HCT116 (cell line): Measurements from ENCODE around the gene WDR31. TPM values are rescaled to one million over a fixed set of nuclear protein-coding genes. Genes with fewer than 3 reads are reported as not detected.
A peak's percentile ranks its signal among the peaks of the same experiment; 100 is the strongest.

Source experiments
- ATAC-seq: fragments of 200-7000 bp; cut with Tn5 transposase; 2 replicates; pipeline ENCODE4 v1.9.1; 2020; ENCODE audit warnings: mild to moderate bottlenecking, moderate library complexity
- Bru-seq: library from RNA; stranded (reverse); fragments of 400-500 nt; gene quantifications from one replicate; lab custom pipeline; 2021; lab: Mats Ljungman, UMichigan
- BruChase-seq, 2 experiments: library from RNA; stranded (reverse); fragments of 400-500 nt; gene quantifications; one replicate each; lab custom pipeline; 2021; lab: Mats Ljungman, UMichigan
- BruUV-seq: library from RNA; stranded (reverse); fragments of 400-500 nt; replicated peaks from 2 replicates; lab custom pipeline; 2021; lab: Mats Ljungman, UMichigan
- CTCF ChIA-PET: fragments of 300-600 bp; sonication (Branson Sonifier 250); formaldehyde crosslinking; loops from one replicate; lab custom pipeline; 2021; ENCODE audit warnings: antibody characterized with exemption; lab: Charles Lee
- POLR2A ChIA-PET: fragments of 300-600, 350-600 bp; sonication (Branson Sonifier 250); formaldehyde crosslinking; loops from one replicate; lab custom pipeline; 2021; ENCODE audit warnings: antibody characterized with exemption; lab: Charles Lee
- RAD21 ChIA-PET, 2 experiments: fragments of 300-600 bp; sonication (Branson Sonifier 250); formaldehyde crosslinking; loops; one replicate each; lab custom pipeline; 2023; ENCODE audit warnings: low total read pairs in 2 of 2; ENCODE audit not compliant: uncharacterized antibody in 2 of 2, unreplicated experiment in 2 of 2, low non-redundant PET in 1 of 2; lab: Charles Lee
- DNase-seq: peaks from one replicate; pipeline ENCODE4 v3.0.0-alpha.2; 2010; ENCODE audit warnings: low read depth, low spot score
- H2AFZ ChIP-seq: fragments of 200-600 bp; shearing (Covaris generic), sonication (generic); 2 replicates; pipeline ENCODE4 v1.6.1; 2017; ENCODE audit warnings: low read depth, mixed run types, mixed read lengths, antibody characterized with exemption, low read length; ENCODE audit not compliant: poor library complexity, severe bottlenecking
- H3K27ac ChIP-seq: 2 replicates; pipeline ENCODE4 v1.5.1; 2012; ENCODE audit warnings: low read depth, low read length
- H3K27me3 ChIP-seq: fragments of 200-600 bp; sonication (generic); 2 replicates; pipeline ENCODE4 v1.6.1; 2016; ENCODE audit warnings: mixed run types, low read length, mixed read lengths; ENCODE audit not compliant: insufficient read depth
- H3K36me3 ChIP-seq, 2 experiments: fragments of 200-500 bp in 1 of 2; fragments of 200-600 bp in 1 of 2; sonication (Bioruptor generic) in 1 of 2; sonication (generic) in 1 of 2; 2 replicates each; pipeline versions ENCODE4 v1.5.1 to v1.6.1; 2014 to 2016; ENCODE audit warnings: low read length in 2 of 2, inconsistent platforms in 1 of 2, mixed read lengths in 1 of 2, mixed run types in 1 of 2; ENCODE audit not compliant: insufficient read depth in 2 of 2, control insufficient read depth in 1 of 2
- H3K4me1 ChIP-seq, 2 experiments: fragments of 200-600 bp in 1 of 2; sonication (generic) in 1 of 2; 2 replicates each; pipeline versions ENCODE4 v1.5.1 to v1.6.1; 2012 to 2017; ENCODE audit warnings: low read length in 2 of 2, inconsistent platforms in 1 of 2, mild to moderate bottlenecking in 1 of 2, mixed read lengths in 1 of 2, mixed run types in 1 of 2, moderate library complexity in 1 of 2; ENCODE audit not compliant: insufficient read depth in 2 of 2, control insufficient read depth in 1 of 2
- H3K4me2 ChIP-seq: fragments of 200-600 bp; sonication (generic); 2 replicates; pipeline ENCODE4 v1.6.1; 2017; ENCODE audit warnings: mixed run types, low read length, mixed read lengths
- H3K4me3 ChIP-seq, 2 experiments: fragments of 200-600 bp in 1 of 2; sonication (generic) in 1 of 2; replicated peaks in 1 of 2; 2 replicates each; pipeline ENCODE4 v1.5.1; 2011 to 2016; ENCODE audit warnings: low read length in 2 of 2, control low read depth in 1 of 2, low read depth in 1 of 2, mild to moderate bottlenecking in 1 of 2, mixed read lengths in 1 of 2, mixed run types in 1 of 2
- H3K79me2 ChIP-seq: fragments of 200-600 bp; sonication (generic); 2 replicates; pipeline ENCODE4 v1.6.1; 2017; ENCODE audit warnings: mild to moderate bottlenecking, mixed run types, low read length, moderate library complexity, mixed read lengths; ENCODE audit not compliant: insufficient read depth
- H3K9ac ChIP-seq: fragments of 200-600 bp; sonication (generic); 2 replicates; pipeline ENCODE4 v1.6.1; 2016; ENCODE audit warnings: low read length, mixed read lengths
- H3K9me2 ChIP-seq: fragments of 200-600 bp; sonication (generic), shearing (Covaris generic); 2 replicates; pipeline ENCODE4 v1.6.1; 2017; ENCODE audit warnings: mixed run types, mild to moderate bottlenecking, moderate library complexity; ENCODE audit not compliant: insufficient read depth
- H3K9me3 ChIP-seq, 2 experiments: fragments of 200-500 bp in 1 of 2; fragments of 200-600 bp in 1 of 2; sonication (Bioruptor generic) in 1 of 2; sonication (generic) in 1 of 2; 2 replicates each; pipeline ENCODE4 v1.6.1; 2014 to 2017; ENCODE audit warnings: low read length in 2 of 2, mixed read lengths in 2 of 2, inconsistent platforms in 1 of 2, low read depth in 1 of 2, mild to moderate bottlenecking in 1 of 2, mixed run types in 1 of 2, moderate library complexity in 1 of 2; ENCODE audit not compliant: control insufficient read depth in 1 of 2, insufficient read depth in 1 of 2
- H4K20me1 ChIP-seq: fragments of 200-600 bp; sonication (generic), shearing (Covaris generic); 2 replicates; pipeline ENCODE4 v1.6.1; 2017; ENCODE audit warnings: mixed run types, mild to moderate bottlenecking, moderate library complexity; ENCODE audit not compliant: insufficient read depth
- CBX3 ChIP-seq: IDR thresholded peaks from 2 replicates; pipeline ENCODE4 v1.6.1; 2012; ENCODE audit warnings: low read depth
- EGR1 ChIP-seq: IDR thresholded peaks from 2 replicates; pipeline ENCODE4 v1.6.1; 2012; ENCODE audit warnings: low read depth
- ELF1 ChIP-seq: IDR thresholded peaks from 2 replicates; pipeline ENCODE4 v1.6.1; 2012; ENCODE audit warnings: low read depth, borderline replicate concordance
- EZH2phosphoT487 ChIP-seq: fragments of 200-600 bp; IDR thresholded peaks from 2 replicates; pipeline ENCODE4 v1.6.1; 2018; ENCODE audit warnings: antibody characterized with exemption, borderline replicate concordance
- POLR2A ChIP-seq: IDR thresholded peaks from 2 replicates; pipeline ENCODE4 v1.7.0; 2011; ENCODE audit warnings: borderline replicate concordance; ENCODE audit not compliant: insufficient read depth, insufficient read length; ENCODE audit errors: extremely low read depth
- POLR2AphosphoS5 ChIP-seq: IDR thresholded peaks from 2 replicates; pipeline ENCODE4 v1.6.1; 2011; ENCODE audit warnings: mild to moderate bottlenecking, low read depth, low read length, moderate library complexity
- RAD21 ChIP-seq: IDR thresholded peaks from 2 replicates; pipeline ENCODE4 v1.6.1; 2012; ENCODE audit warnings: low read depth, mild to moderate bottlenecking
- SIN3A ChIP-seq: IDR thresholded peaks from 2 replicates; pipeline ENCODE4 v1.6.1; 2012; ENCODE audit warnings: low read depth
- SP1 ChIP-seq: IDR thresholded peaks from 2 replicates; pipeline ENCODE4 v1.6.1; 2012; ENCODE audit warnings: low read depth
- SRF ChIP-seq: IDR thresholded peaks from 2 replicates; pipeline ENCODE4 v1.6.1; 2012; ENCODE audit warnings: low read depth
- TCF7L2 ChIP-seq: IDR thresholded peaks from 2 replicates; pipeline ENCODE4 v1.7.0; 2011; ENCODE audit warnings: borderline replicate concordance, inconsistent platforms; ENCODE audit not compliant: insufficient read depth, insufficient read length; ENCODE audit errors: extremely low read depth
- YY1 ChIP-seq: IDR thresholded peaks from 2 replicates; pipeline ENCODE4 v1.6.1; 2011; ENCODE audit warnings: low read length, low read depth, moderate library complexity, mild to moderate bottlenecking; ENCODE audit not compliant: insufficient replicate concordance; ENCODE audit errors: extremely low read depth
- ZFX ChIP-seq: fragments of 450-650 bp; IDR thresholded peaks from 2 replicates; pipeline ENCODE4 v1.6.1; 2017
- ZNF274 ChIP-seq: fragments of 200-500 bp; sonication (Bioruptor generic); IDR thresholded peaks from 2 replicates; pipeline ENCODE4 v1.6.1; 2014; ENCODE audit warnings: mild to moderate bottlenecking, low read depth, low read length, inconsistent platforms
- intact Hi-C: fragments of 100-400 bp; cut with micrococcal nuclease; formaldehyde crosslinking; loops from 2 replicates; pipeline ENCODE4 v1.10.0; 2022
- long read RNA-seq: library from polyadenylated mRNA; unstranded; transcript quantifications from one replicate; pipeline ENCODE4 v2.0.0, GENCODE V29; 2021; ENCODE audit not compliant: unreplicated experiment
- polyA plus RNA-seq: library from polyadenylated mRNA; unstranded; fragments of >200 nt; gene quantifications from 2 replicates; pipeline ENCODE4 v1.2.1, GENCODE V29; 2012; ENCODE audit warnings: missing spikeins
- total RNA-seq: library from RNA; stranded (reverse); gene quantifications from one replicate; pipeline ENCODE4 v1.2.1, GENCODE V29; 2021; ENCODE audit not compliant: unreplicated experiment
- TF ChIP-seq, protein P1 (sequence below): IDR thresholded peaks from 2 replicates; pipeline ENCODE4 v1.6.1; 2012
- TF ChIP-seq, protein P2 (sequence below): IDR thresholded peaks from 2 replicates; pipeline ENCODE4 v1.6.1; 2011; ENCODE audit warnings: mild to moderate bottlenecking, low read length, moderate library complexity; ENCODE audit not compliant: insufficient replicate concordance; ENCODE audit errors: extremely low read depth

Gene WDR31
- 5.9 TPM for total RNA-seq
- 3.8 and 4.6 TPM in 2 replicates for polyA plus RNA-seq
- percentile 56 among the genes with signal in this experiment for Bru-seq, nascent RNA
- BruChase-seq, experiment 1, labeled RNA remaining after a 6-hour chase = percentile 60 among the genes with signal in this experiment
- BruChase-seq, experiment 2, labeled RNA remaining after a 2-hour chase = percentile 56 among the genes with signal in this experiment
- long read RNA-seq, partial matches to known transcripts = 1 of 7 reads
- long read RNA-seq, other reads (novel, unspliced or antisense) = 4 of 7 reads

- RAD21 ChIA-PET = no interaction called here
- TF ChIP-seq CBX3 (peak; percentile 99), ZFX (peak; percentile 55), EZH2phosphoT487 (no peak), EGR1 (0 out of 2 replicates have a peak, but pooled peaks have one; percentile 23), SIN3A (peak; percentile 80; the same call in 1 of the 2 replicates), SP1 (peak; percentile 84), ELF1 (no peak; the same call in 1 of the 2 replicates), SRF (peak; percentile 73; the same call in 1 of the 2 replicates), TCF7L2 (peak; percentile 12), RAD21 (no peak), YY1 (peak; percentile 86), ZNF274 (no peak), POLR2AphosphoS5 (peak; percentile 90), POLR2A (peak; percentile 54)
- TF ChIP-seq, protein P1, sequence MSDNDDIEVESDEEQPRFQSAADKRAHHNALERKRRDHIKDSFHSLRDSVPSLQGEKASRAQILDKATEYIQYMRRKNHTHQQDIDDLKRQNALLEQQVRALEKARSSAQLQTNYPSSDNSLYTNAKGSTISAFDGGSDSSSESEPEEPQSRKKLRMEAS = peak; percentile 89
- TF ChIP-seq, protein P2, sequence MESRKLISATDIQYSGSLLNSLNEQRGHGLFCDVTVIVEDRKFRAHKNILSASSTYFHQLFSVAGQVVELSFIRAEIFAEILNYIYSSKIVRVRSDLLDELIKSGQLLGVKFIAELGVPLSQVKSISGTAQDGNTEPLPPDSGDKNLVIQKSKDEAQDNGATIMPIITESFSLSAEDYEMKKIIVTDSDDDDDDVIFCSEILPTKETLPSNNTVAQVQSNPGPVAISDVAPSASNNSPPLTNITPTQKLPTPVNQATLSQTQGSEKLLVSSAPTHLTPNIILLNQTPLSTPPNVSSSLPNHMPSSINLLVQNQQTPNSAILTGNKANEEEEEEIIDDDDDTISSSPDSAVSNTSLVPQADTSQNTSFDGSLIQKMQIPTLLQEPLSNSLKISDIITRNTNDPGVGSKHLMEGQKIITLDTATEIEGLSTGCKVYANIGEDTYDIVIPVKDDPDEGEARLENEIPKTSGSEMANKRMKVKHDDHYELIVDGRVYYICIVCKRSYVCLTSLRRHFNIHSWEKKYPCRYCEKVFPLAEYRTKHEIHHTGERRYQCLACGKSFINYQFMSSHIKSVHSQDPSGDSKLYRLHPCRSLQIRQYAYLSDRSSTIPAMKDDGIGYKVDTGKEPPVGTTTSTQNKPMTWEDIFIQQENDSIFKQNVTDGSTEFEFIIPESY = peak; percentile 84
- CTCF ChIA-PET = interaction anchor here (1.0 to 1.2 kb wide), 2 partner anchors 30 to 67 kb away, joined by 3 to 4 read pairs; no protein-coding TSS in a partner anchor
- peaks cover 14 to 28% of the 10 kb centered on the region in 2 experiments for H3K4me1 ChIP-seq
- no peaks in the 10 kb centered on the region for H3K36me3 ChIP-seq
- intact Hi-C loops = loop anchor here (1.0 kb wide), 1 partner anchor 65 kb away; the partner anchor contains the start of genes CDC26 and PRPF4
- peak within 1 kb of the TSS; percentile 96 for H2AFZ ChIP-seq
- peak within 1 kb of the TSS; percentile 85 for H3K4me3 ChIP-seq
- no TSS peak for BruUV-seq
- ATAC-seq (peak; percentile 96), DNase-seq (peak; percentile 71)
- H3K79me2 ChIP-seq = no peaks in the 10 kb centered on the region
- H3K9me3 ChIP-seq = no peaks in the 10 kb centered on the region
- POLR2A ChIA-PET = interaction anchor here (0.6 to 1.7 kb wide), 5 partner anchors 10 to 70 kb away, joined by 3 to 13 read pairs (median 5); partner anchors contain the start of genes BSPRY, C9orf43, HDHD3 and POLE3
- H4K20me1 ChIP-seq = no peaks in the 10 kb centered on the region
- H3K27ac ChIP-seq = peak within 1 kb of the TSS; percentile 63
- H3K9ac ChIP-seq = peak within 1 kb of the TSS; percentile 73
- no peaks in the 10 kb centered on the region for H3K9me2 ChIP-seq
- H3K27me3 ChIP-seq = no peaks in the 10 kb centered on the region
- peak within 1 kb of the TSS; percentile 88 for H3K4me2 ChIP-seq
These were observed at the start of gene WDR31 for GRCh38 chr9:113340011-113340699. WDR31 (minus strand) TSS chr9:113340275; CDS start chr9:113332022, 8,253 bp downstream.
